GM12872 (cell line): ENCODE measurements around the gene RRN3.
A peak's percentile ranks its signal among the peaks of the same experiment; 100 is the strongest.

Experiments used
- TF ChIP-seq, protein P1 (sequence below): IDR thresholded peaks from 3 replicates; pipeline ENCODE4 v1.5.1; 2011; ENCODE audit warnings: low read depth, mild to moderate bottlenecking, low read length, moderate library complexity; ENCODE audit not compliant: insufficient read depth

RRN3 gene

DNA sequence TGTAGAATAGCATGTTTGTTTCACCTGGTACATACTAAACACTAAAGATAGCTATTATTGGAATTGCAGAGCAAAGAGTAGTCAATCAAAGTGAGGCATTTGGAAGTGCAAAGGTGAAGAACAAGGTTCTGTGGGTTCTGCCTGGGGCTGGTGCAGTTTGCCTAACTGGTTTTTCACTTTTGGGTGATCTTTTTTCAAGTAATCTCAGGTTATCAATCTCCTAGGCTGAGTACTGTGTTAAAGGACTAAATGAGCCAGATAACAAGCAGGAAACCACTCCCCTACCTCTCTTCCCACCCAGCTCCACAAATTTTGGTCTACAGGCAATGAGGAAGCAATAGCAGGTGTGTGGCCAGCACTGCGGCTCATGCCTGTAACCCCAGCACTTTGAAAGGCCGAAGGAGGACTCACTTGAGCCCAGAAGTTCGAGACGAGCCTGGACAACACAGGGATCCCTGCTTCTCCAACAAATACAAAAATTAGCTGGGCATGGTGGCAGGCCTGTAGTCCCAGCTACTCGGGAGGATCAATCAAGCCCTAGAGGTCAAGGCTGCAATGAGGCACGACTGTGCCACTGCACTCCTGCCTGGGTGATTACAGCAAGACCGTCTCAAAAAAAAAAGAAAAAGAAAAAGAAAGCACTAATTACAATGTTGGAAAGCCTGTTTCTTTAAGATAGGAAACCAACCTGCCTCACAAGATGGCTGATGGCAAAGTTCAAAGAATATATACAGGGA is 36.2 kb downstream of the RRN3 start:
- TF ChIP-seq, protein P1, sequence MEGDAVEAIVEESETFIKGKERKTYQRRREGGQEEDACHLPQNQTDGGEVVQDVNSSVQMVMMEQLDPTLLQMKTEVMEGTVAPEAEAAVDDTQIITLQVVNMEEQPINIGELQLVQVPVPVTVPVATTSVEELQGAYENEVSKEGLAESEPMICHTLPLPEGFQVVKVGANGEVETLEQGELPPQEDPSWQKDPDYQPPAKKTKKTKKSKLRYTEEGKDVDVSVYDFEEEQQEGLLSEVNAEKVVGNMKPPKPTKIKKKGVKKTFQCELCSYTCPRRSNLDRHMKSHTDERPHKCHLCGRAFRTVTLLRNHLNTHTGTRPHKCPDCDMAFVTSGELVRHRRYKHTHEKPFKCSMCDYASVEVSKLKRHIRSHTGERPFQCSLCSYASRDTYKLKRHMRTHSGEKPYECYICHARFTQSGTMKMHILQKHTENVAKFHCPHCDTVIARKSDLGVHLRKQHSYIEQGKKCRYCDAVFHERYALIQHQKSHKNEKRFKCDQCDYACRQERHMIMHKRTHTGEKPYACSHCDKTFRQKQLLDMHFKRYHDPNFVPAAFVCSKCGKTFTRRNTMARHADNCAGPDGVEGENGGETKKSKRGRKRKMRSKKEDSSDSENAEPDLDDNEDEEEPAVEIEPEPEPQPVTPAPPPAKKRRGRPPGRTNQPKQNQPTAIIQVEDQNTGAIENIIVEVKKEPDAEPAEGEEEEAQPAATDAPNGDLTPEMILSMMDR = no peak

DNA sequence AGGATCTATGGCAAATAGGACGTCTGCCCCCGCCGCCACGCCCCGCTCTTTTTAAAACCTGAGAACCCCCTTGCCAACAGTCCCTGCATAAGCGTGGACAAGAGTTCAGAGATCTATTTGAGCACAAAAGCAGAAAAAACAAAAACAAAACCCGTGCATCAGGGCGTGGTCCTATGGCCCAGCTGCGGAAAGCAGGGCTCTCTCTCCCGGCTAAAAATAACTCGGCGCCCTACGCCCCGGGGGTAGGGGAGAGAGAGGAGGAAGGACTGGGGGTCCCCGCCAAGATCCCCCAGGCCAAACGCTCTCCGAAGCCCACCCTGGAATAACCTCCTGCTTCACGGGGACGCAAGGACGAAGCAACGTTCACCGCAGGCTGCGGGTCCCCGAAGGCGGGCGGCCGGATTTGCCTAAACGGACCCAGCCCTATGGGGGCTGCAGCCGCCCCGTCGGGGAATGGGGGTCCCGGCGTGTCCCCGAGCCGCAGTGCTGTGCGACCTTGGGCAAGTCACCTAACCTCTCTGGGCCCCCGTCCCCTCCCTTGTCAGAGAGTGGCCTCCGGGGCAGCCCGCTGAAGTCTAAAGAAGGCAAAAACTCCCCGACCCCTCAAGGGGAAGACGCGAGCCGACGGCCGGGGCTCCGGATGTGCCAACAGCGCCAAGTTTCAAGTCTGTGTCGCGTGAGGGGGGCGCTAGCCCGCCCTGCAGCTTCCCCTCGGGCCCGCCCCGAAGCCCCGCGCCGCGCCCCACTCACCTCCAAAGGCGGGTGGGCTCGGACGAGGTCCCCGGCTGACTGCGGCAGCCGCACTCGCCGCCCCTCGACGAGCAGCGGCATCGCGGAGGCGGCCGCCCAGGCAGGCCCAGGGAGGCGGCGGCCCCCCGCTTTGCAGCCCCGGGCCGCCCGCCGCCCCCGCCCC is 38.7 kb downstream of the RRN3 start:
- TF ChIP-seq, protein P1 = peak; percentile 42

DNA sequence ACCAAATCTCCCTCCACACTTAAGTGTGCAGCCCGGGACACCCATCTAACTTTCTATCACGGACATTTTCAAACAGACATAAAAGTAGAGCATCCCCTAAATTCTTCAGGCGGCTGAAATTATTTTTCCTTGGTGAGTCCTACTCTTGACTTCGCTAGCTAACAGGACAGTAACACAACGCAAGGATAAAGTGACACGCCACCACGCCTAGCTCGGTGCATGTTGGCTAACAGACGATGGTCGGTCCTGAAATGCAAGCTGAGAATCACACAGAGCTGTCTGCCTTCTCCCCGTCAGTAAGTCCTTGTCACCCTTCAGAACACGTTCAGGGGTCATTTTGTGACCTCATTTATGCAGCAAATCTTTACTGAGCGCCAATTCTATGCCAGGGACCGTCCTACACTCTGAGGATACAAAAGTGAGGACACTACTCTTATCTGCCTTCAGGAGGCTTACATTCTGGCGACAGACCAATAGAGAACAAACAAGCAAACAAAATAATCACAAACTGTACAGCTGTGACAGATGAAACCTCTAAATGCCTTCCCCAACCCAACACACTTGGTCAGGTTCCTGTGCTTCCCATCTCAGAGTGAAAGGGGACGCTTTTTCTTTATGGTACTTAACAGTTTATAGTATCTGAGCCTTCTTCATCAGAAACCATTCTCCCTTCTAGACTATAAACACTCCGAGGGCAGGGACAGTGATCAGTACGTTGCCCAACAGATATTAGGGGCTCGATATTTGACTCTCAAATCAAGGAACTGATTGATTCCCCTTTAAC is 39.5 kb downstream of the RRN3 start:
- TF ChIP-seq, protein P1 = no peak

DNA sequence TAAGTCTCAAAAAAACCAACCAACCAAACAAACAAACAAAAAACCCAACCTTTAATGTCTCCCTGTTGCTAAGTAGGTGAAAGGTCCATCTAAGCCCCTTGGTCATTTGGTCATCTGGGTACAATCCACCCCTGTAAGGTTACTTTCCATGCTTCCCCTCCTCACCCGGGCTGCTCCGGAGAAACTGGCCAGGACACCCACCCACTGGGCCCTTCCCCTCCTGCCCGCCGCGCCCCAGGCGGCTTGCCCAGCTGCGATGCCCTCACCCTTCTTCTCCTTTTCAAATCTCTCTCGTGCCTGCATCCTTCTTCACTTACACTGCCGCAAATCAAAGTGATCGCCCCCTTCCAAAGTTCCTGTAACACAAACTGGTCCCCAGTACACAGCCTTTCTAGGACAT is 40.2 kb downstream of the RRN3 start:
- TF ChIP-seq, protein P1 = no peak

DNA sequence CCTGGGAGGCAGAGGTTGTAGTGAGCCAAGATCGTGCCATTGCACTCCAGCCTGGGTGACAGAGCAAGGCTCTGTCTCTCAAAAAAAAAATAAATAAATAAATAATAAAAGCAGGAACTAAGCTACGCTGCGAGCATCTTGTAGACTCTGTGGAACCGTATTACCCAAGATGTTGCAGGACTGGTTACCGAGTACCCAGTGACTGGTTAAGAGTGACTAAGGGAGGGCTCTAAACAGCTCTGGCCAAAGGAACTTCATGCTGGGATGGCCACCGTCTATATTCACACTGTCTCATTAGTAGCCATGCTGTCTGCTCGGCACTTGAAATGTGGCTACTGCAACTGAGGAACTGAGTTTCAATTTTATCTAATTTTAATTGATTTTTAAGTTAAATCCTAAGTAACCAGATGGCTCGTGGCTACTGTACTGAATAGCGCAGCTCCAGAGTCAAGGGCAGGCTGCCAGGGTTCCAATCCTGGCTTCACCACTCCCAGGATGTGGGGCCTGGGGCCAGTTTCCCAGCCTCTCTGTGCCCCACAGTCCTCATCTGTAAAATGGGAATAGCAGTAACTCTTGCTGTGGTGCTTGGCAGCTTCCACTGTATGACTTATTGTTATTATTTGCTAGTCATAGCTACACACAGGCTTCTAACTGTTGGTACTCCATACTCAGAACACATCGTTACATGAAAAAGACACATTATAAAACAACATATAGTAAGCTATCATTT is 41.2 kb downstream of the RRN3 start:
- TF ChIP-seq, protein P1 = no peak

DNA sequence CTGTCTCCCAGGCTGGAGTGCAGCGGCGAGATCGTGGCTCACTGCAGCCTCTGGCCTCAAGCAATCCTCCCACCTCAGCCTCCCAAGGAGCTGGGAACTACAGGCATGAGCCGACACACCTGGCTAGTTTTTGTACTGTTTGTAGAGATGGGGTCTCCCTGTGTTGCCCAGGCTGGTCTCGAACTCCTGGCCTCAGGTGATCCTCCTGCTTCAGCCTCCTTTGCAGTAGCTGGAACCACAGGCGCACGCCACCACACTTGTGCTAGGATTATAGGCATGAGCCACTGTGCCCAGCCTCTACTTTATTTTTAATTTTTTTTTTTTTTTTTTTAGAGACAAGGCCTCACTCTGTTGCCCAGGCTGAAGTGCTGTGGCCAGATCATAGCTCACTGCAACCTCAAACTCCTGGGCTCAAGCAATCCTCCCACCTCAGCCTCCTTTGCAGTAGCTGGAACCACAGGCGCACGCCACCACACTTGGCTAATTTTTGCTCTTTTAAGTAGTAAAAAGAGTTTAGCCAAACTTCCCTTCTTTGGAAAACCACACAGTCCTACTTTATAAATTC is 42.6 kb downstream of the RRN3 start:
- TF ChIP-seq, protein P1 = no peak
